Astrocyte (in vitro differentiated cells and primary cell): ENCODE results near the gene JPT2. TPM values are rescaled to one million over a fixed set of nuclear protein-coding genes. Genes with fewer than 3 reads are reported as not detected.

Experiments used
- DNase-seq: peaks from one replicate; pipeline ENCODE4 v3.0.0-alpha.2; 2010; ENCODE audit warnings: low read depth
- FAIRE-seq: peaks from 2 replicates; lab custom pipeline; 2011; peaks lifted over from hg19 to GRCh38; lab: Jason Lieb, UNC
- H2AFZ ChIP-seq: 2 replicates; pipeline ENCODE4 v1.6.0; 2012; ENCODE audit warnings: low read depth, low read length, inconsistent platforms
- H3K27ac ChIP-seq: 2 replicates; pipeline ENCODE4 v1.5.1; 2011; ENCODE audit warnings: low read depth, low read length, inconsistent platforms
- H3K27me3 ChIP-seq: 2 replicates; pipeline ENCODE4 v1.6.0; 2011; ENCODE audit warnings: low read length, inconsistent platforms; ENCODE audit not compliant: insufficient read depth
- H3K36me3 ChIP-seq: 2 replicates; pipeline ENCODE4 v1.5.1; 2011; ENCODE audit warnings: low read length, inconsistent platforms; ENCODE audit not compliant: insufficient read depth
- H3K4me1 ChIP-seq: 2 replicates; pipeline ENCODE4 v1.5.1; 2011; ENCODE audit warnings: low read length, inconsistent platforms; ENCODE audit not compliant: insufficient read depth
- H3K4me2 ChIP-seq: 2 replicates; pipeline ENCODE4 v1.6.0; 2012; ENCODE audit warnings: low read length, inconsistent platforms
- H3K4me3 ChIP-seq: 2 replicates; pipeline ENCODE4 v1.5.1; 2011; ENCODE audit warnings: low read depth, mild to moderate bottlenecking, low read length, inconsistent platforms; ENCODE audit not compliant: insufficient read depth
- H3K79me2 ChIP-seq: 2 replicates; pipeline ENCODE4 v1.6.0; 2012; ENCODE audit warnings: mild to moderate bottlenecking, low read length, inconsistent platforms; ENCODE audit not compliant: insufficient read depth
- H3K9ac ChIP-seq: 2 replicates; pipeline ENCODE4 v1.6.0; 2012; ENCODE audit warnings: mild to moderate bottlenecking, low read length, inconsistent platforms
- H3K9me3 ChIP-seq: 2 replicates; pipeline ENCODE4 v1.5.1; 2012; ENCODE audit warnings: low read depth, mild to moderate bottlenecking, low read length, inconsistent platforms; ENCODE audit not compliant: insufficient read depth
- H4K20me1 ChIP-seq: 2 replicates; pipeline ENCODE4 v1.6.0; 2012; ENCODE audit warnings: low read length, inconsistent platforms; ENCODE audit not compliant: insufficient read depth
- H3K27ac Mint-ChIP-seq: one replicate; pipeline ENCODE4 v1.8.0; 2021; ENCODE audit warnings: mild to moderate bottlenecking, mixed read lengths; ENCODE audit not compliant: unreplicated experiment
- H3K27me3 Mint-ChIP-seq: one replicate; pipeline ENCODE4 v1.8.0; 2021; ENCODE audit warnings: low read depth, mixed read lengths; ENCODE audit not compliant: unreplicated experiment
- H3K36me3 Mint-ChIP-seq: one replicate; pipeline ENCODE4 v1.8.0; 2021; ENCODE audit warnings: low read depth, mixed read lengths; ENCODE audit not compliant: unreplicated experiment
- H3K4me1 Mint-ChIP-seq: one replicate; pipeline ENCODE4 v1.8.0; 2021; ENCODE audit warnings: low read depth, mixed read lengths; ENCODE audit not compliant: unreplicated experiment
- H3K4me3 Mint-ChIP-seq: one replicate; pipeline ENCODE4 v1.8.0; 2021; ENCODE audit warnings: mild to moderate bottlenecking, moderate library complexity, mixed read lengths; ENCODE audit not compliant: unreplicated experiment
- H3K9me3 Mint-ChIP-seq: one replicate; pipeline ENCODE4 v1.8.0; 2021; ENCODE audit warnings: mild to moderate bottlenecking, mixed read lengths; ENCODE audit not compliant: unreplicated experiment
- EZH2 ChIP-seq: IDR thresholded peaks from 2 replicates; pipeline ENCODE4 v1.6.1; 2012; ENCODE audit warnings: mild to moderate bottlenecking, low read length, inconsistent platforms; ENCODE audit not compliant: insufficient read depth
- microRNA-seq: library from miRNA; unstranded; fragments of <30 nt; microRNA quantifications from one replicate; pipeline ENCODE4 v1.2.0, GENCODE V29; 2020
- total RNA-seq: library from RNA; stranded (reverse); gene quantifications from 2 replicates; pipeline ENCODE4 v1.2.1, GENCODE V29; 2021
- TF ChIP-seq, protein P1 (sequence below): IDR thresholded peaks from 2 replicates; pipeline ENCODE4 v1.5.1; 2011; ENCODE audit warnings: low read depth, mild to moderate bottlenecking, inconsistent platforms, low read length, moderate library complexity; ENCODE audit not compliant: insufficient read depth

The JPT2 gene
- total RNA-seq, 1 donor from 2014 or later: 143 TPM

DNA sequence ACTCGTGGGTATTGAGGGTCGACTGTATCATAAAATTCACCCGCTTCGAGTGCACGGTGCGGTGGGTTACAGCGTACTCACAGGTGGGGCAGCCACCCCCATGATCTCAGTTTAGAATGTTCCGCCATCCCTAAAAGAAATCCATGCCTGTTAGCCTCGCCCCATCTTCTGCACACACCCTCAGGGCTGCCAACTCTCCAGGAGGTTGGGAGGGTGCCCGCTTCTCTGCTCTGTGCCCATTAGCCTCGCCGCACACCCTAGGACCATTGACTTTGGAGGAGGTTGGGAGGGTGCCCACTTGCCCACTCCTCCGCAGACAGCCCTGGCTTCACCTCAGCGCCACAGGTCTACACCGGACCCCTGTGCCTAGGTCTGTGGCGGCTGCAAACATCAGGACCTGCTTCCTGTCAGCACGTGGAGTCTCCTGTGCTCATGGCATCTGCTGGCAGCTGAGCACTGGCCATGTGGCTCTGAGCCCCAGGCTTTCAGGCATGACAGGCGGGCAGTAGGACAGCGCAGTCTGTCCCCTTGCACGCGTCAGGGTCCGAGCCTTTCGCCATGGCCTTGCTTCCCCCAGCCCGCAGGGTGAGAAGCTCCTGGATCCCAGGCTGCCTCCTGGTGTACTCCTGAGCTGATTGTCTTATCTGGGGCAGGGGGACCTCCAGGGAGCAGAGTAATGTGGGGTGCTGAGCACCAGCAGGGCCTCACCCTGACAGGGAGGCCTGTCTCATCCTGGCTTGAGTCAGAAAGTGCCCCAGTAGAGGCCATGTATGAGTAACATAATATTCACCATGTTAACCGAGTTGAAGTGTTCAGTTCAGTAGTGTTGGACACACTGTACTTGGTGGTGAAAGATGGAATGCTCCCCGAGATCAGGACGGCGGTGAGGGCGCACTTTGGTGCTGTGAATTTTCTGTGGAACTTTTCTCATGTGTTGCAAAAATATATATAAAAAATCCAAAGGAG is 71.4 kb downstream of the JPT2 start:
- FAIRE-seq: no peak
- H3K27me3 Mint-ChIP-seq: no peaks in the 10 kb centered on the region

More for the DNA sequence above, 71.4 kb downstream of the JPT2 start:
- TF ChIP-seq, protein P1, sequence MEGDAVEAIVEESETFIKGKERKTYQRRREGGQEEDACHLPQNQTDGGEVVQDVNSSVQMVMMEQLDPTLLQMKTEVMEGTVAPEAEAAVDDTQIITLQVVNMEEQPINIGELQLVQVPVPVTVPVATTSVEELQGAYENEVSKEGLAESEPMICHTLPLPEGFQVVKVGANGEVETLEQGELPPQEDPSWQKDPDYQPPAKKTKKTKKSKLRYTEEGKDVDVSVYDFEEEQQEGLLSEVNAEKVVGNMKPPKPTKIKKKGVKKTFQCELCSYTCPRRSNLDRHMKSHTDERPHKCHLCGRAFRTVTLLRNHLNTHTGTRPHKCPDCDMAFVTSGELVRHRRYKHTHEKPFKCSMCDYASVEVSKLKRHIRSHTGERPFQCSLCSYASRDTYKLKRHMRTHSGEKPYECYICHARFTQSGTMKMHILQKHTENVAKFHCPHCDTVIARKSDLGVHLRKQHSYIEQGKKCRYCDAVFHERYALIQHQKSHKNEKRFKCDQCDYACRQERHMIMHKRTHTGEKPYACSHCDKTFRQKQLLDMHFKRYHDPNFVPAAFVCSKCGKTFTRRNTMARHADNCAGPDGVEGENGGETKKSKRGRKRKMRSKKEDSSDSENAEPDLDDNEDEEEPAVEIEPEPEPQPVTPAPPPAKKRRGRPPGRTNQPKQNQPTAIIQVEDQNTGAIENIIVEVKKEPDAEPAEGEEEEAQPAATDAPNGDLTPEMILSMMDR: no peak
- TF ChIP-seq EZH2: no peak
- peaks cover 31% of the 10 kb centered on the region for H3K4me1 ChIP-seq
- Mint-ChIP-seq H3K27ac (no peak overlapping the region), H3K4me3 (no peak overlapping the region), H3K4me1 (peaks cover 20% of the 10 kb centered on the region), H3K9me3 (no peaks in the 10 kb centered on the region), H3K36me3 (peaks cover 15% of the 10 kb centered on the region)
- no peak overlapping the region for H3K9ac ChIP-seq
- H4K20me1 ChIP-seq: peaks cover 35% of the 10 kb centered on the region
- no peak overlapping the region for H3K27ac ChIP-seq
- no peaks in the 10 kb centered on the region for H3K9me3 ChIP-seq
- H3K4me3 ChIP-seq: no peak overlapping the region
- peaks cover 9% of the 10 kb centered on the region for H3K79me2 ChIP-seq
- no peaks in the 10 kb centered on the region for H3K27me3 ChIP-seq
- peaks cover 20% of the 10 kb centered on the region for H3K36me3 ChIP-seq
- DNase-seq: peak; percentile 14
- no peak overlapping the region for H2AFZ ChIP-seq
- no peak overlapping the region for H3K4me2 ChIP-seq

Small RNA genes within 50 kb of the gene (microRNA-seq; reads per million reads assigned to microRNA genes)
- 17.0 reads per million, percentile 44 among the genes with 10 or more reads in this experiment for gene MIR3177

Other genes starting within 250 kb of the JPT2 start
- gene PERCC1, start 247.2 kb upstream of the JPT2 start, total RNA-seq: not detected in 2 replicates
- 1.4 and 1.5 TPM in 2 replicates for gene CCDC154, start 233.7 kb upstream of the JPT2 start, total RNA-seq
- 66.7 and 67.2 TPM in 2 replicates for gene CLCN7, start 203.3 kb upstream of the JPT2 start, total RNA-seq
- not detected in 2 replicates for gene PTX4, start 189.3 kb upstream of the JPT2 start, total RNA-seq
- 21.1 and 22.0 TPM in 2 replicates for gene TELO2, start 184.9 kb upstream of the JPT2 start, total RNA-seq
- gene TMEM204, start 144.6 kb upstream of the JPT2 start, total RNA-seq: not detected in 2 replicates
- gene IFT140, start 66.2 kb upstream of the JPT2 start, total RNA-seq: 15.7 and 16.3 TPM in 2 replicates
- 15.7 and 18.0 TPM in 2 replicates for gene CRAMP1, start 65.9 kb upstream of the JPT2 start, total RNA-seq
- 85.5 and 92.4 TPM in 2 replicates for gene MAPK8IP3, start 27.9 kb downstream of the JPT2 start, total RNA-seq
- gene NME3, start 93.3 kb downstream of the JPT2 start, total RNA-seq: 36.3 and 42.7 TPM in 2 replicates
- 21.4 and 23.3 TPM in 2 replicates for gene EME2, start 94.5 kb downstream of the JPT2 start, total RNA-seq
- gene MRPS34, start 94.9 kb downstream of the JPT2 start, total RNA-seq: 74.0 and 80.2 TPM in 2 replicates
- gene SPSB3, start 104.3 kb downstream of the JPT2 start, total RNA-seq: 21.8 and 23.3 TPM in 2 replicates
- gene NUBP2, start 104.7 kb downstream of the JPT2 start, total RNA-seq: 41.4 and 45.2 TPM in 2 replicates
- not detected in 2 replicates for gene IGFALS, start 115.4 kb downstream of the JPT2 start, total RNA-seq
- 35.9 and 36.9 TPM in 2 replicates for gene HAGH, start 148.5 kb downstream of the JPT2 start, total RNA-seq
- 24.0 and 25.8 TPM in 2 replicates for gene FAHD1, start 148.9 kb downstream of the JPT2 start, total RNA-seq
- 0.16 TPM in 1 of 2 replicates, not detected in the other for gene MEIOB, start 193.9 kb downstream of the JPT2 start, total RNA-seq
- gene HS3ST6, start 240.1 kb downstream of the JPT2 start, total RNA-seq: not detected in 2 replicates